Activated CD4-positive, alpha-beta T cell treated with anti-CD3 and anti-CD28 coated beads, Interleukin-2, amount 10 ng/mL, durations not matched to agents 7 days and 5 days (primary cell): ENCODE data around the gene GAL3ST2. TPM values are rescaled to one million over a fixed set of nuclear protein-coding genes. Genes with fewer than 3 reads are reported as not detected.
A peak's percentile ranks its signal among the peaks of the same experiment; 100 is the strongest.
"Not testable (repeated sequence)": the region's sequence is repeated elsewhere in the genome, so short reads cannot be mapped to it uniquely, and the experiment has no call there.

Experiments used
- CTCF ChIA-PET: fragments of 350-600 bp; sonication (Branson Sonifier 250); formaldehyde crosslinking; loops from one replicate; lab custom pipeline; 2021; ENCODE audit warnings: antibody characterized with exemption; lab: Charles Lee
- POLR2A ChIA-PET: fragments of 350-600 bp; sonication (Branson Sonifier 250); formaldehyde crosslinking; loops from one replicate; lab custom pipeline; 2021; ENCODE audit warnings: antibody characterized with exemption; lab: Charles Lee
- DNase-seq: peaks from one replicate; pipeline ENCODE4 v3.0.0-alpha.2; 2020
- H3K27ac Mint-ChIP-seq: one replicate; pipeline ENCODE4 v1.8.0; 2021; ENCODE audit warnings: mild to moderate bottlenecking, moderate library complexity, mixed read lengths
- H3K27me3 Mint-ChIP-seq: one replicate; pipeline ENCODE4 v1.8.0; 2021; ENCODE audit warnings: mixed read lengths
- H3K36me3 Mint-ChIP-seq: one replicate; pipeline ENCODE4 v1.8.0; 2021; ENCODE audit warnings: low read depth, mixed read lengths
- H3K4me1 Mint-ChIP-seq: one replicate; pipeline ENCODE4 v1.8.0; 2021; ENCODE audit warnings: mixed read lengths
- H3K4me3 Mint-ChIP-seq: one replicate; pipeline ENCODE4 v1.8.0; 2021; ENCODE audit warnings: mild to moderate bottlenecking, moderate library complexity, mixed read lengths
- H3K9me3 Mint-ChIP-seq: one replicate; pipeline ENCODE4 v1.8.0; 2021; ENCODE audit warnings: mixed read lengths
- total RNA-seq, 2 experiments: library from RNA; stranded (reverse); gene quantifications; one replicate each; pipeline ENCODE4 v1.2.3, GENCODE V29; 2021

The GAL3ST2 gene
- total RNA-seq, 2 experiments from 2014 or later, result not detected

- H3K27ac Mint-ChIP-seq, result no peak overlapping the region
- POLR2A ChIA-PET, result no interaction called here
- H3K27me3 Mint-ChIP-seq, result no peaks in the 10 kb centered on the region
- no peak for DNase-seq
- peaks cover 7% of the 10 kb centered on the region for H3K9me3 Mint-ChIP-seq
- H3K36me3 Mint-ChIP-seq, result peaks cover 4% of the 10 kb centered on the region
- peaks cover 18% of the 10 kb centered on the region for H3K4me1 Mint-ChIP-seq
- no peak overlapping the region for H3K4me3 Mint-ChIP-seq
- CTCF ChIA-PET, result interaction anchor here (0.7 kb wide), 1 partner anchor 14 kb away, joined by 4 read pairs; no protein-coding TSS in a partner anchor
Measured at GRCh38 chr2:241818229-241818942, 41.8 kb downstream of the GAL3ST2 start.

GRCh38 chr2:241818943-241819270 lies 42.3 kb downstream of the GAL3ST2 start:
- H3K4me1 Mint-ChIP-seq, result peaks cover 20% of the 10 kb centered on the region
- H3K27me3 Mint-ChIP-seq, result no peaks in the 10 kb centered on the region
- peaks cover 8% of the 10 kb centered on the region for H3K36me3 Mint-ChIP-seq
- ChIA-PET POLR2A (no interaction called here), CTCF (no interaction called here)
- H3K9me3 Mint-ChIP-seq, result peaks cover 11% of the 10 kb centered on the region
- H3K27ac Mint-ChIP-seq, result no peak overlapping the region
- no peak for DNase-seq
- H3K4me3 Mint-ChIP-seq, result no peak overlapping the region

GRCh38 chr2:241819947-241820624 lies 43.5 kb downstream of the GAL3ST2 start:
- Mint-ChIP-seq H3K9me3 (peaks cover 16% of the 10 kb centered on the region), H3K4me1 (peaks cover 18% of the 10 kb centered on the region)
- CTCF ChIA-PET, H3K27ac Mint-ChIP-seq, POLR2A ChIA-PET, H3K27me3 Mint-ChIP-seq, H3K36me3 Mint-ChIP-seq, H3K4me3 Mint-ChIP-seq, DNase-seq: not testable (repeated sequence)

GRCh38 chr2:241820625-241821384 lies 44.2 kb downstream of the GAL3ST2 start:
- ChIA-PET POLR2A (no interaction called here), CTCF (no interaction called here)
- Mint-ChIP-seq H3K4me1 (peaks cover 18% of the 10 kb centered on the region), H3K4me3 (no peak overlapping the region), H3K36me3 (peaks cover 8% of the 10 kb centered on the region), H3K27ac (no peak overlapping the region), H3K27me3 (peaks cover 4% of the 10 kb centered on the region), H3K9me3 (peaks cover 20% of the 10 kb centered on the region)
- DNase-seq, result no peak

GRCh38 chr2:241821460-241822263 lies 45.0 kb downstream of the GAL3ST2 start:
- ChIA-PET POLR2A (no interaction called here), CTCF (no interaction called here)
- Mint-ChIP-seq H3K9me3 (peaks cover 22% of the 10 kb centered on the region), H3K27me3 (peaks cover 4% of the 10 kb centered on the region), H3K27ac (no peak overlapping the region), H3K36me3 (peaks cover 8% of the 10 kb centered on the region), H3K4me1 (peaks cover 18% of the 10 kb centered on the region), H3K4me3 (no peak overlapping the region)
- DNase-seq, result no peak

- POLR2A ChIA-PET, result interaction anchor here (0.6 kb wide), 1 partner anchor 17 kb away, joined by 3 read pairs; no protein-coding TSS in a partner anchor
- CTCF ChIA-PET, result no interaction called here
- H3K27me3 Mint-ChIP-seq, result peaks cover 4% of the 10 kb centered on the region
Measured at GRCh38 chr2:241822264-241822623, 45.6 kb downstream of the GAL3ST2 start.

GRCh38 chr2:241823531-241824437 lies 47.2 kb downstream of the GAL3ST2 start:
- Mint-ChIP-seq H3K27ac (peak overlapping the region; percentile 87), H3K36me3 (peaks cover 11% of the 10 kb centered on the region), H3K9me3 (peaks cover 32% of the 10 kb centered on the region), H3K4me3 (peak overlapping the region; percentile 34), H3K4me1 (peaks cover 12% of the 10 kb centered on the region)
- DNase-seq, POLR2A ChIA-PET, H3K27me3 Mint-ChIP-seq, CTCF ChIA-PET: not testable (repeated sequence)

More at GRCh38 chr2:241822264-241822623, 45.6 kb downstream of the GAL3ST2 start:
- H3K36me3 Mint-ChIP-seq, result peaks cover 8% of the 10 kb centered on the region
- peaks cover 24% of the 10 kb centered on the region for H3K9me3 Mint-ChIP-seq
- no peak overlapping the region for H3K27ac Mint-ChIP-seq
- no peak overlapping the region for H3K4me3 Mint-ChIP-seq
- DNase-seq, result no peak
- H3K4me1 Mint-ChIP-seq, result peaks cover 17% of the 10 kb centered on the region

- no peak overlapping the region for H3K27ac Mint-ChIP-seq
- ChIA-PET CTCF (interaction anchor here (1.2 kb wide), 1 partner anchor 33 kb away, joined by 4 read pairs; no protein-coding TSS in a partner anchor), POLR2A (no interaction called here)
- no peak for DNase-seq
- H3K9me3 Mint-ChIP-seq, result peaks cover 34% of the 10 kb centered on the region
- H3K4me1 Mint-ChIP-seq, result peaks cover 7% of the 10 kb centered on the region
- peaks cover 23% of the 10 kb centered on the region for H3K27me3 Mint-ChIP-seq
- no peak overlapping the region for H3K4me3 Mint-ChIP-seq
- H3K36me3 Mint-ChIP-seq, result peaks cover 11% of the 10 kb centered on the region
Measured at GRCh38 chr2:241827394-241827793, 50.8 kb downstream of the GAL3ST2 start.

GRCh38 chr2:241833101-241833663 lies 56.6 kb downstream of the GAL3ST2 start:
- CTCF ChIA-PET, result interaction anchor here (0.5 kb wide), 1 partner anchor 15 kb away, joined by 4 read pairs; no protein-coding TSS in a partner anchor
- H3K4me1 Mint-ChIP-seq, result peaks cover 7% of the 10 kb centered on the region

GRCh38 chr2:241833756-241834526 lies 57.3 kb downstream of the GAL3ST2 start:
- POLR2A ChIA-PET, H3K9me3 Mint-ChIP-seq, H3K4me3 Mint-ChIP-seq, H3K4me1 Mint-ChIP-seq, H3K36me3 Mint-ChIP-seq, H3K27ac Mint-ChIP-seq, DNase-seq: not testable (repeated sequence)
- peaks cover 48% of the 10 kb centered on the region for H3K27me3 Mint-ChIP-seq
- CTCF ChIA-PET, result interaction anchor here (0.5 to 0.9 kb wide), 2 partner anchors 45 to 489 kb away, joined by 3 to 5 read pairs; no protein-coding TSS in a partner anchor

More at GRCh38 chr2:241833101-241833663, 56.6 kb downstream of the GAL3ST2 start:
- H3K4me3 Mint-ChIP-seq, result no peak overlapping the region
- H3K9me3 Mint-ChIP-seq, result peaks cover 2% of the 10 kb centered on the region
- no peak for DNase-seq
- H3K27me3 Mint-ChIP-seq, result peaks cover 45% of the 10 kb centered on the region
- peaks cover under 1% of the 10 kb centered on the region for H3K36me3 Mint-ChIP-seq
- no peak overlapping the region for H3K27ac Mint-ChIP-seq
- POLR2A ChIA-PET, result no interaction called here
